C4-2B (cell line): ENCODE results near the gene BMPR1B.

Experiments used
- H3K27ac ChIP-seq: fragments of 450-650 bp; 2 replicates; pipeline ENCODE4 v1.5.1; 2017
- CTCF ChIP-seq: fragments of 450-650 bp; conservative IDR thresholded peaks from 2 replicates; pipeline ENCODE4 v1.5.1; 2017; ENCODE audit warnings: mild to moderate bottlenecking
- ZFX ChIP-seq: fragments of 450-650 bp; IDR thresholded peaks from 2 replicates; pipeline ENCODE4 v1.6.1; 2017

BMPR1B gene

GRCh38 chr4:95018785-95019184 is 261.0 kb downstream of the BMPR1B start:
- no peak for TF ChIP-seq ZFX
- TF ChIP-seq CTCF: no peak
- no peak overlapping the region for H3K27ac ChIP-seq

- no peak for TF ChIP-seq ZFX
- TF ChIP-seq CTCF: 0 out of 2 replicates have a peak, but pooled peaks have one; percentile 11
- no peak overlapping the region for H3K27ac ChIP-seq
These were observed 262.8 kb downstream of the BMPR1B start for GRCh38 chr4:95020521-95020920.

GRCh38 chr4:95021099-95021498 is 263.3 kb downstream of the BMPR1B start:
- H3K27ac ChIP-seq: no peak overlapping the region
- TF ChIP-seq ZFX: no peak
- no peak for TF ChIP-seq CTCF

GRCh38 chr4:95023110-95023509 is 265.4 kb downstream of the BMPR1B start:
- H3K27ac ChIP-seq: no peak overlapping the region
- TF ChIP-seq CTCF: no peak
- no peak for TF ChIP-seq ZFX

- TF ChIP-seq CTCF (no peak), ZFX (no peak)
These were observed 270.3 kb downstream of the BMPR1B start for GRCh38 chr4:95027905-95028618.

GRCh38 chr4:95038791-95039190 is 281.0 kb downstream of the BMPR1B start:
- H3K27ac ChIP-seq: no peak overlapping the region
- TF ChIP-seq ZFX (no peak), CTCF (no peak)

More at GRCh38 chr4:95027905-95028618, 270.3 kb downstream of the BMPR1B start:
- H3K27ac ChIP-seq: no peak overlapping the region

GRCh38 chr4:95044324-95044837 is 286.6 kb downstream of the BMPR1B start:
- TF ChIP-seq ZFX (no peak), CTCF (no peak)

More at GRCh38 chr4:95044324-95044837, 286.6 kb downstream of the BMPR1B start:
- H3K27ac ChIP-seq: no peak overlapping the region
